GM19099 (cell line): ENCODE data around the gene TRIM69.

ENCODE experiments used
- POLR2A ChIP-seq: IDR thresholded peaks from 3 replicates; pipeline ENCODE4 v1.6.1; 2011; ENCODE audit warnings: low read depth; ENCODE audit not compliant: insufficient read length; ENCODE audit errors: extremely low read depth

TRIM69 gene

DNA sequence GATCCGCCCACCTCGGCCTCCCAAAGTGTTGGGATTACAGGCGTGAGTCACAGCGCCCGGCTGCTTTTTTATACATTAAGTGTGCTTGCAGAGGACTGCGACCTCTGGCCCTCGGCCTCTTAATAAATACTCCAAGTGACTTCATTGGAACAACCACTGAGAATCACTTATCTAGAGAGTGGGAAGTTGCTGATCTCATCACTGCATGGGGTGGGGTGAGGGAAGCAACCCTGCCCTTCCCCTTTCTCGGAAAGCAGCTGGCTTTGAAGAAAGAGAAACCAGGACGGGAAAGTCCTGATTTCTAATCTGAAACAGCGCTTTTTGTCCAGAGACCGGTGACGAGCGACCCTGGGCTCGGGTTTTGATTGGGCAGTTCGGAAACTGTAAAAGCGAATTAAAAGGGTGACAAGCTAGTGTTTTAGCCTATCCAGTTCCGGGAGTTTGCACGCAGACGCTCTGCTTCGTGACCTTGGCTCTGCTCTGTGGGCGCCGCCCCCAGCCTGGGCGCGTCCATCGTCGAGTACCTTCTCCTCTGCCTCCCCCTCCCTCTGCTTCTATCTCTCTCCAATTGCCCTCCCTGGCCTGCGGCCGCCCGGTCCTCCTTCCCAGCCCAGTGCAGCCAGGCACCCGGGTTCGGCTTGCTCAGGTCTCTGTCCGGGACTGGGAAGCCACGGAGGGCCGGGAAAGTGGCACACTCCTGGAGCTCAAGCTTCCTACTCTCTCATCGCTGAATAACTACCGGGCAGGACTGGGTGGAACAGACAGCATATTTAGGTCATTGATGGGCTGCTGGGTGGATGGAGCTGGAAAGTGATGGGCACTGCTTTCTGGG is 7.5 kb upstream of the TRIM69 start:
- peak; percentile 95 for TF ChIP-seq POLR2A

GRCh38 chr15:44729408-44730127 is 6.8 kb upstream of the TRIM69 start:
- no peak for TF ChIP-seq POLR2A

- TF ChIP-seq POLR2A: no peak
These were observed 1.4 kb upstream of the TRIM69 start for GRCh38 chr15:44734839-44735481.

DNA sequence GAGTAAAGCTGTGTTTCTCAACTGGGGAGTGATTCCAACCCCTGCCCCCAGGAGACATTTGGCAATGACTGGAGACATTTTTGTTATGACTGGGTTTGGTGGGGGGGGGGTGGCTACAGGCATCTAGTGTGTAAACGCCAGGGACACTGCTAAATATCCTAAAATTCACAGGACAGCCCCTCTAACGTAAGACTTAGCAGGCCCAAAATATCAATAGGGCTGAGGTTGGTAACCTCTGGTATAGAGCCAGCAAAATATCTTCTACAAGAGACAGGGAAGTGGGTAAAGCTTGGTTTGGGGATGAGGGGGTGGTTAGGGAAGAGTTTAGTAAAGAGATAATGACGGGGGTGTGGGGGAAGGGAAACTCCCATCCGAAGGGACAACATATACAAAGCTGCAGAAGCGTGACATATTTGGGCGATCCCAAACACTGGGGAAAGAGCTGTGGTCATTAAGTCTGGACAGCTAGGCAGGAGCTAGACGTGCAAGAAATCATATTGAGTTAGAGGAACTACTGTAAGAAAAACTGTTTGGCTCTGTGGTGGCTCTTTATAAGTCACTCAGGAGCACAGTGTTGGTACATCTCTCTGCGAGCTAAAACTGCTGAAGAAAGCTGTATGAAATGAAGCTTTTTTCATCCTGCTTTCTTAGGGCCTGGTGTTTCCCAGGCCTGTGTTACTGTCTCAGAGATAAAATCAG is 697 bp upstream of the TRIM69 start:
- TF ChIP-seq POLR2A: no peak

DNA sequence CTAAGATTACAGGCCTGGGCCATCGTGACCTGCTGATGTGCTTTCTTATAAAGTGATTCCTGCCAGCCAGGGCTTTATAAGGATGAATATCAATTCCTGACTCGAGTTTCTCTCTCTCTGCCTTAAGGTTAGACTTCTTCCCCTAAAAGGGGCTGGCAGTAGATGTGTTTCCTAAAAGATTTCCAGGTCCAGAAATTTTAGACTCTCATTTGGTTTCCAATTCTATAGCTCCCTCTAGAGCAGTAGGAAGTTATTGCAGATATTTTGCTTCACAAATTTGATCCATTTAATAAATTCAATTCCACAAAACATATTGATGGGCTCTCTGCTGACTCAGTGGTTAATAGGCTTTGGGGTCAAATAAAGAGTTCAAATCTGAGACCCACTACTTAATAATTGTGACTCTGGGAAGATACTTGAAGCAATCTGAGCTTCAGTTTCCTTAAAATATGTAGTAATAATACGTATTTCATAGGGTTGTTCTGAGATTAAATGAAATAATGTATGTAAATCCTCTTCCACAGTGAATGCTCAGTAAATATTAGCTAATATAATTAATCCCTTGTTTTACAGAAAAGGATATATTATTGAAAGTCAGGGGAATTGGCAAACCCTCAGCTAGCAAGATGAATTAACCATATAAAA is 2.1 kb downstream of the TRIM69 start:
- TF ChIP-seq POLR2A: no peak

GRCh38 chr15:44753345-44753744 is 17.0 kb downstream of the TRIM69 start:
- TF ChIP-seq POLR2A: no peak

- no peak for TF ChIP-seq POLR2A
These were observed 26.9 kb downstream of the TRIM69 start for GRCh38 chr15:44763187-44763586.

GRCh38 chr15:44763848-44764247 is 27.5 kb downstream of the TRIM69 start:
- no peak for TF ChIP-seq POLR2A

DNA sequence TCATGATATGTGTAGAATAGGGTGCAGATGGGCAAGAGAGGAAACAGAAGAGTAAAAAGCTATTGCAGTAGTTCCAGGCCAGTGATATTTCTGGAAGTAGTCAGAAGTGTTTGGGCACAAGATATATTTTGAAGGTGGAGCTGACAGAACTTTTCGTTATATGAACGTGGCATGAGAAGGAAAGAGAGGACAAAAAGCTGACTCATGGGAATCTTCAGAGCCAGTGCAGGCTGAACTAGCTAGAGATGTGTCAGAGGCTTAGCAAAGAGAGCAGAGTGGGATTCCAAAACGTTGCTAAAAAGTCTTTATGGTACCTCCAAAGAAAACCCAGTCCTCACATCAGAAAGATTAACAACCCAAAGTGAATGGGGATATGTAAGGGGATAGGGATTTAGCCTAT is 28.7 kb downstream of the TRIM69 start:
- no peak for TF ChIP-seq POLR2A

DNA sequence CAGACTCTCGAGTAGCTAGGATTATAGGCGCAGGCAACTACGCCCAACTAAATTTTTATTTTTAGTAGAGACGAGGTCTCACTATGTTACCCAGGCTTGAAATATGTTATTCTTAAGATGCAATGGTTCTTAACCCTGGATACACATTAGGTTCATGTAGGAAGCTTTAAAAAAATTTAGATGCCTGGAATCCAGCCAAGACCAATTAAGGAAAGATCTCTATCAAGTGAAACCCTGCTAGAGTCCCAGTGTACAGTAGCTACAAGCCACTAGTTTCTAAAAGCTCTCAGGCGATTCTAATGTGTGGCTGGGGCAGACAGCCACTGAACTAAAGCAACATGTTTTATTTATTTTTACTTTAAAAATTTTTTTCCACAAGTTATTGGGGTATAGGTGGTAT is 33.2 kb downstream of the TRIM69 start:
- no peak for TF ChIP-seq POLR2A

DNA sequence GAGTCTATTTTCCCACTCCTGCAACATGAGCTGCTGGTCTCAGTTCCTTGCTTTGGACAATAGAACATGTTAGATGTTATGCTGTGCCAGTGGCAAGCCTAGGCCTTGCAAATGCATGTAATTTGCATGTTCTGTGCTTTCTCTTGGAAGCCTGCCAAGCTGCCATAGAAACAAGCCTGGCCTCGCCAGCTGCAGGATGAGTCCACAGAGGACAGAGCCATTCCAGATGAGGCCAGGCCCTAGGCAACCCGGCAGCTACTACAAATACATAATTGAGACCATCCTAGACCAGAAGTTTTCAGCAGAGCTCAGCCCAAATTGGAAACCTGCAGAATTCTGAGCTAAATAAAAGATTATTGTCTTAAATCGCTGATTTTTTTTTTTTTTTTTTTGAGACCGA is 39.6 kb downstream of the TRIM69 start:
- no peak for TF ChIP-seq POLR2A

DNA sequence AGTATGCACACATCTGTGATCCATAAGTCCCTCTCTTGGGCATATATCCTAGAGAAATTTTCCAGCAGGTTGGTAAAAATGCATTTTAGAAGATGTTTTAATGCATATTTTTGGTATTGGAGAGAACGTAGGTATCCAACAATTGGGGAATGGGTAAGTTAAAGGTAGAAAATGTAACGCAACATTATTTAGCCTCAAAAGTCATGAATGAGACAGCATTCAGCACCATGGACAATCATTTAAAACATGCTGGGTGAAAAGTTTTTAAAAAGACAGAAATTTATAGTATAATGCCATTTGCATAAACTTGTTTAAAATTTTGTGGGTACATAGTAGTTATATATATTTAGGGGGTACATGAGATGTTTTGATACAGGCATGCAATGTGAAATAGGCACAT is 43.4 kb downstream of the TRIM69 start:
- no peak for TF ChIP-seq POLR2A

GRCh38 chr15:44780608-44781007 is 44.3 kb downstream of the TRIM69 start:
- no peak for TF ChIP-seq POLR2A

DNA sequence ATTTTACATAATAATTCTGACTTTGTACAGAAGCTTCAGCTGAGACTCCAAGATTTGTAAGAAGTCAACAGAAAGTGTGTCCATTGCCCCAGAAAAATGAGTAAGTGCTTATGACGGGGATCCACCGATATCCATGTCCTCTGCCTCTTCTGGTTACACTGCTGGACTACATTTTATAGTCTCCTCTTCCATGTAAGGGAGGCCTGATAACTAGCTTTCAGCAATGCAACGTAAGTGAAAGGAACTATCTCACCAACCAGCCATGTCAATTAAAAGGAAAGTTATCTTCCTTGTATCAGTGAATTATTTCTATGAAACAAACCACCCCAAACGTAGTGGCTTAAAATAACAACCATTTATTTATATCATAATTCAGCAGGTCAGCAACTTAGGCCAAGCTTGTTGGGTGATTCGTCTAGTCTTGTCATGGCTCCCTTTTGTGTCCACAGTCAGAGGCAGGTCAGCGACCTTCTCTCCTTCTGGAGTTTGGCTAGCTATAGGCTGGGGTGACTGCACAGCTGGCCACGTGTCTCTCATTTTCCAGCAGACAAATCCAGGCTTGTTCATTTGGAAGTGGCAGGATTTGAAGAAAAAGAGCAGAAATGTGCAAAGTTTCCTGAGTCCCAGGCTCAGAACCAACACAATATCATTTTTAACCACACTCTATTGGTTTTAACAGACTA is 44.9 kb downstream of the TRIM69 start:
- no peak for TF ChIP-seq POLR2A
